Measurements from ENCODE around the gene DNASE2B. TPM values are rescaled to one million over a fixed set of nuclear protein-coding genes. Genes with fewer than 3 reads are reported as not detected.
A peak's percentile ranks its signal among the peaks of the same experiment; 100 is the strongest.

Gene DNASE2B
- total RNA-seq, 2 donors from 2014 or later, result not detected

DNA sequence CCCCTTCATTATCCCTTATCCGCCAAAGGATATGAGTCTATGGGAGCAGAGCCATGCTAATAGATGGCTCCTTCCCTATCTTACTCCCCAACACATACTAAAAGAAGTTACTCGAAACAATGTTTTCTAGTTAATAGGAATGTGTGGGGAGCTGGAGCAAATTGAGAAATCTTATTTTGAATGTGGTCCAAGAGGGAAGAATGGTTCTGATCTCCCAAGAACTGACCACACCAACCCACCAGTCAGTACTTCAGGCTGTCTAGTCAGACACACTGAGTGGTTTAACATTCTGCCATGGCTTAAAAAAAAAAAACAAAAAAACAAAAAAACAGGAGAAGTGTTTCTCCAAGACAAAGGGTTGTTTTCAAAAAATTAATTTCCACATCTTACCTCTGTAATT is 31.5 kb upstream of the DNASE2B start:
- Histone ChIP-seq H3K27me3 (no peaks in the 10 kb centered on the region), H3K9me3 (no peaks in the 10 kb centered on the region), H3K4me3 (no peak overlapping the region), H3K36me3 (replicated peaks in 1 of 2; ENCODE audit: insufficient read depth in 1 of 2, low read depth in 2 of 2) (no peaks in the 10 kb centered on the region), H3K27ac (no peak overlapping the region), H3K4me1 (no peaks in the 10 kb centered on the region)
- 79 to 94% methylated on average over 2 of the region's 2 CpGs for WGBS, 2 donors
- intact Hi-C loops (cut with DNase I), result no loop called here
- no peak for TF ChIP-seq POLR2A (IDR thresholded peaks at IDR 0.05)
- TF ChIP-seq, protein P1, sequence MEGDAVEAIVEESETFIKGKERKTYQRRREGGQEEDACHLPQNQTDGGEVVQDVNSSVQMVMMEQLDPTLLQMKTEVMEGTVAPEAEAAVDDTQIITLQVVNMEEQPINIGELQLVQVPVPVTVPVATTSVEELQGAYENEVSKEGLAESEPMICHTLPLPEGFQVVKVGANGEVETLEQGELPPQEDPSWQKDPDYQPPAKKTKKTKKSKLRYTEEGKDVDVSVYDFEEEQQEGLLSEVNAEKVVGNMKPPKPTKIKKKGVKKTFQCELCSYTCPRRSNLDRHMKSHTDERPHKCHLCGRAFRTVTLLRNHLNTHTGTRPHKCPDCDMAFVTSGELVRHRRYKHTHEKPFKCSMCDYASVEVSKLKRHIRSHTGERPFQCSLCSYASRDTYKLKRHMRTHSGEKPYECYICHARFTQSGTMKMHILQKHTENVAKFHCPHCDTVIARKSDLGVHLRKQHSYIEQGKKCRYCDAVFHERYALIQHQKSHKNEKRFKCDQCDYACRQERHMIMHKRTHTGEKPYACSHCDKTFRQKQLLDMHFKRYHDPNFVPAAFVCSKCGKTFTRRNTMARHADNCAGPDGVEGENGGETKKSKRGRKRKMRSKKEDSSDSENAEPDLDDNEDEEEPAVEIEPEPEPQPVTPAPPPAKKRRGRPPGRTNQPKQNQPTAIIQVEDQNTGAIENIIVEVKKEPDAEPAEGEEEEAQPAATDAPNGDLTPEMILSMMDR (IDR thresholded peaks at IDR 0.05), result no peak
- no peak for DNase-seq
- peak; percentile 10 for ATAC-seq

DNA sequence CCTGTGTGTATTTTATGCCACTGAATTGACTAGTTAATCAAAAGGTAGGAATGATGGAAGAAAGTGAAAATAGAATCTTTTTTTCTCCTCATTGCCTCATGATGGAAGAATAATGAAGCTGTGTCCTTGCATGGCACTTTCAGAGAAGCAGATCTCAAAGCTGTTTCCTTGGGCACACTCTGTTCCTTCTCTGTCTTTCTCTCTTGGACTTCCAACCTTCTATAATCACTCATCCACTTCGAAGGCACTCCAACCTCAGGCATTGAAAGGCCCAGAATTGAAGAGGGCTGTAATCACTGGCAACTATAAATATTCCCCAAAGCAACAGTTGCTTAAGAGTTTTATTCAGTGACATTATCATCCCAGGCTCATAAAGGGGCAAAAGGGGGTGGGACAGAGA is 31.1 kb upstream of the DNASE2B start:
- TF ChIP-seq POLR2A (IDR thresholded peaks at IDR 0.05), result no peak
- TF ChIP-seq, protein P1 (IDR thresholded peaks at IDR 0.05), result no peak
- Histone ChIP-seq H3K36me3 (replicated peaks in 1 of 2; ENCODE audit: insufficient read depth in 1 of 2, low read depth in 2 of 2) (no peaks in the 10 kb centered on the region), H3K4me1 (no peaks in the 10 kb centered on the region), H3K9me3 (no peaks in the 10 kb centered on the region), H3K27ac (no peak overlapping the region), H3K4me3 (no peak overlapping the region), H3K27me3 (no peaks in the 10 kb centered on the region)
- intact Hi-C loops (cut with DNase I), result no loop called here
- no peak for DNase-seq
- 87 to 92% methylated on average over 1 of the region's 1 CpG for WGBS, 2 donors
- ATAC-seq, result no peak

DNA sequence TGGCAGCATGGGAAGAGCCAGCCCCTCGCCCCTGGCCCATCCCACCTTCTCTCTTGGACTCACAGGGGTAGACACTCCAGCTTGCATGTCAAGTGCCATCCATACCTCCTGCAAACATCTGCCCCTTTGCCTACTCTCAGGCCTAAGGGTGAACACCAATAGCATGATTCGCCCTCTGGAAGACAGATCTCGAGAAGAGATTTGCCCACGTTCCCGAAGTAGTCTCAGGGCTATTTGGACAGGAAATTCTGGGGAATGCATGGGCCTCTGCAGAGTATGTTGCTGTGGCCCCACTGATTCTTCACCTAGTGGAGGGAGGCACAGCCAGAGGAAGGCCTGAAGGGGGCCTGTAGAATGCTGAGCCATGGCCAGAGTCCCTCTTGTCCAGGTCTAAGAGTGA is 29.8 kb upstream of the DNASE2B start:
- intact Hi-C loops (cut with DNase I), result no loop called here
- Histone ChIP-seq H3K4me1 (no peaks in the 10 kb centered on the region), H3K9me3 (no peaks in the 10 kb centered on the region), H3K27me3 (no peaks in the 10 kb centered on the region), H3K4me3 (no peak overlapping the region), H3K36me3 (replicated peaks in 1 of 2; ENCODE audit: insufficient read depth in 1 of 2, low read depth in 2 of 2) (no peaks in the 10 kb centered on the region), H3K27ac (no peak overlapping the region)
- 91 to 97% methylated on average over 5 of the region's 5 CpGs for WGBS, 2 donors
- no peak for TF ChIP-seq POLR2A (IDR thresholded peaks at IDR 0.05)
- TF ChIP-seq, protein P1 (IDR thresholded peaks at IDR 0.05), result no peak
- ATAC-seq (no peak), DNase-seq (no peak)

DNA sequence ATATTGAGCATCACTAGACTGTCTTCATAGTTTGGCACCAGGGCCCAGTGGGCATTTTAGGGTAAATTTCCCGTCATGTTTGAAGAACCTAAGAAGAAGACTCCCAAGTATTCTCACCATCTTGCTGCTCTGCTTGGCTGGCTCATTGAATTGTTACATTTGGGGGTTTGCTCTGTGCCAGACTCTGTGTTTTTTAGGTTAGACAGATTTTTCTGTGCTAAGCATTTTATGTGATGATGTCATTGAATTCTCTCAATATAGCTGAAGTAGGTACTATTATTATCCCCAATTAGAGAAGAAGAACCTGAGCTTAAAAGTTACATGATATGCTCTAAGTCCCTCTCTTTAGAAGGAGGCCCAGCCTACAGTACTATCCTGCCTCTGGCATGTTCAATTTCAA is 28.0 kb upstream of the DNASE2B start:
- Histone ChIP-seq H3K27ac (no peak overlapping the region), H3K4me3 (no peak overlapping the region), H3K4me1 (no peaks in the 10 kb centered on the region), H3K9me3 (no peaks in the 10 kb centered on the region), H3K27me3 (no peaks in the 10 kb centered on the region), H3K36me3 (replicated peaks in 1 of 2; ENCODE audit: insufficient read depth in 1 of 2, low read depth in 2 of 2) (no peaks in the 10 kb centered on the region)
- TF ChIP-seq, protein P1 (IDR thresholded peaks at IDR 0.05), result no peak
- TF ChIP-seq POLR2A (IDR thresholded peaks at IDR 0.05), result no peak
- no peak for ATAC-seq
- no peak for DNase-seq
- 95% methylated on average over 1 of the region's 1 CpG for WGBS, 2 donors
- intact Hi-C loops (cut with DNase I), result no loop called here

DNA sequence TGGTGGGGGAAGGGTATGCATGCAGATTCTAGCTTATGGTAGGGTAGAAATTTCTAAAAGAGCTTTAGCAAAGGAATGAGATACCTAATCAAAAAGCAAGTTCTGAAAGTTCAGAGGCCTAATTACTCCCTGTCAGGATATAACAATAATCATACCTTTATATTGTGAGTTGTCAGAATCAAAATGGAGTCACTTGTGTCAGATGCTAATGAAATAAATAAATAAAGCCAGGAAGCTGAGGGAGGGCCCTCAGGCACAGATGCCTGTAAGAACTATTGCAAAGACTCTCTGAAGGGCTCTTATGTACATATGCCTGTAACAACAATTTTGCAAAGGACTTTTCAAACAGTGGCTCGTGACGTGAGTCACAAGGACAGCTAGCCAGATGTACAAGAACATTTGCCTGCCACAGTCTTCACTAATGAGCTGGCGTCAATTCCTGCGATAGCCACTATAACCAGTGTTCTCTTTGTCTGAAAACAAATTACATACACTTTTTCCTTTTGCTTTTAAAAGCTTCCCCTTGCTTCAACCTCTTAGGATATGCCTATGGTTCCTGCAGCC is 27.4 kb upstream of the DNASE2B start:
- Histone ChIP-seq H3K4me1 (no peaks in the 10 kb centered on the region), H3K9me3 (no peaks in the 10 kb centered on the region), H3K4me3 (no peak overlapping the region), H3K27me3 (no peaks in the 10 kb centered on the region), H3K27ac (no peak overlapping the region), H3K36me3 (replicated peaks in 1 of 2; ENCODE audit: insufficient read depth in 1 of 2, low read depth in 2 of 2) (no peaks in the 10 kb centered on the region)
- TF ChIP-seq, protein P1 (IDR thresholded peaks at IDR 0.05), result no peak
- TF ChIP-seq POLR2A (IDR thresholded peaks at IDR 0.05), result no peak
- DNase-seq (no peak), ATAC-seq (no peak)
- WGBS, 2 donors, result 95 to 97% methylated on average over 4 of the region's 4 CpGs
- intact Hi-C loops (cut with DNase I), result no loop called here
